ENCODE measurements around the gene STAC2.

GRCh38 chr17:39243155-39243554, 17.4 kb upstream of the STAC2 start:
- no peak for TF ChIP-seq EZH2 (IDR thresholded peaks at IDR 0.05; ENCODE audit: borderline replicate concordance, low read depth, low read length, poor library complexity, severe bottlenecking)
- TF ChIP-seq CTCF (conservative IDR thresholded peaks at IDR 0.05; ENCODE audit: low read depth, low read length), result no peak
